ENCODE data around the gene TGFBR2.

DNA sequence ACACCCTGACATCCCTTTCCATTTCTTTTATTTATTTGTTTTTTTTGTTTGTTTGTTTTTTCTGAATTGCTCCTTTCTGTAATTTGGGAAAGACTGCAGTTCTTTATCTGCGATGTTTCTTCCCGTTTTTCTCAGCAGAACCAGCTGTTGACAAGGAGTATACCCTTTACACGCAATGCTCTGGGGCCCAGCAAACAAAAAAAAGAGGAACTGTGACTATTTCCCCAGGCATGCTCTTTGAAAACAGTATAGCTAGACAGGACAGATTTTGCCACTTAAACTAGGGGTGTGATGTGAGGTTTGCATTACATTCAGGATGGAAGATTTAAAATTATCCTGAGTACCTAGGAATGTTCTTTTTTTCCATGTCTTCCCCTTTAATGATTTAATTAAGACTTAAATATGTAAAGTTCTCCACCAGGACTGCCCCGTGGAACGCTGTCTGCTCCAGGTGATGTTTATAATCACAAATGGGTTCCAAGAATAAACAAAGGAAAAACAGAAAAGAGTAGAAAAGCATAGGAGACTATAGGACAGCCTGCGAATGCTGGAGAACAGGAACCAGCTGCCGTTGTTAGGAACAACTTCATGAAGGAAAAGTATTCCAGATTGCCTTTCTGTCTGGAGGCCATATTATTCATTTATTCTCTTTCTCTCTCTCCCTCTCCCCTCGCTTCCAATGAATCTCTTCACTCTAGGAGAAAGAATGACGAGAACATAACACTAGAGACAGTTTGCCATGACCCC is 43.3 kb downstream of the TGFBR2 start:
- TF ChIP-seq, protein P1, sequence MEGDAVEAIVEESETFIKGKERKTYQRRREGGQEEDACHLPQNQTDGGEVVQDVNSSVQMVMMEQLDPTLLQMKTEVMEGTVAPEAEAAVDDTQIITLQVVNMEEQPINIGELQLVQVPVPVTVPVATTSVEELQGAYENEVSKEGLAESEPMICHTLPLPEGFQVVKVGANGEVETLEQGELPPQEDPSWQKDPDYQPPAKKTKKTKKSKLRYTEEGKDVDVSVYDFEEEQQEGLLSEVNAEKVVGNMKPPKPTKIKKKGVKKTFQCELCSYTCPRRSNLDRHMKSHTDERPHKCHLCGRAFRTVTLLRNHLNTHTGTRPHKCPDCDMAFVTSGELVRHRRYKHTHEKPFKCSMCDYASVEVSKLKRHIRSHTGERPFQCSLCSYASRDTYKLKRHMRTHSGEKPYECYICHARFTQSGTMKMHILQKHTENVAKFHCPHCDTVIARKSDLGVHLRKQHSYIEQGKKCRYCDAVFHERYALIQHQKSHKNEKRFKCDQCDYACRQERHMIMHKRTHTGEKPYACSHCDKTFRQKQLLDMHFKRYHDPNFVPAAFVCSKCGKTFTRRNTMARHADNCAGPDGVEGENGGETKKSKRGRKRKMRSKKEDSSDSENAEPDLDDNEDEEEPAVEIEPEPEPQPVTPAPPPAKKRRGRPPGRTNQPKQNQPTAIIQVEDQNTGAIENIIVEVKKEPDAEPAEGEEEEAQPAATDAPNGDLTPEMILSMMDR (IDR thresholded peaks at IDR 0.05), result no peak
- TF ChIP-seq SIN3A (IDR thresholded peaks at IDR 0.05; ENCODE audit: borderline replicate concordance, low read depth, low read length), result no peak
